ENCODE results near the gene MEOX2. TPM values are rescaled to one million over a fixed set of nuclear protein-coding genes. Genes with fewer than 3 reads are reported as not detected.

MEOX2 gene
- polyA plus RNA-seq, 1 of the 3 experiments (the other 2 are of a cell fraction): not detected

GRCh38 chr7:15669443-15670090 is 16.9 kb downstream of the MEOX2 start (continued):
- TF ChIP-seq EP300 (IDR thresholded peaks at IDR 0.05; ENCODE audit: borderline replicate concordance in 1 of 2, low read depth in 1 of 2, low read length in 1 of 2) (no peak), TCF12 (IDR thresholded peaks at IDR 0.05) (no peak), PBX3 (IDR thresholded peaks at IDR 0.05) (no peak), CHD2 (IDR thresholded peaks at IDR 0.05; ENCODE audit: low read length, partially characterized antibody) (no peak), RAD21 (IDR thresholded peaks at IDR 0.05; ENCODE audit: low read length) (no peak), IRF3 (IDR thresholded peaks at IDR 0.05; ENCODE audit: low read depth, low read length) (no peak), EZH2phosphoT487 (IDR thresholded peaks at IDR 0.05; ENCODE audit: borderline replicate concordance, low read depth) (no peak), RCOR1 (IDR thresholded peaks at IDR 0.05; ENCODE audit: low read length) (no peak), SMC3 (IDR thresholded peaks at IDR 0.05; ENCODE audit: low read depth, low read length) (no peak), GATA2 (CRISPR knock-in tag; IDR thresholded peaks at IDR 0.05) (no peak)

- ChIA-PET CTCF (no interaction called here), POLR2A (no interaction called here)
- Histone ChIP-seq H3K9me3 (no peaks in the 10 kb centered on the region), H3K27me3 (ENCODE audit: insufficient read depth) (no peaks in the 10 kb centered on the region; the same call in 1 of the 2 replicates), H3K9ac (no peak overlapping the region), H3K9me2 (no peaks in the 10 kb centered on the region), H3K36me3 (replicated peaks in 1 of 2; ENCODE audit: control insufficient read depth in 1 of 2, insufficient read depth in 2 of 2, low read length in 1 of 2) (no peaks in the 10 kb centered on the region), H3K4me3 (ENCODE audit: low read depth in 2 of 2, low read length in 1 of 2) (no peak overlapping the region), H3F3A (replicated peaks; ENCODE audit: insufficient read depth) (no peaks in the 10 kb centered on the region), H3K4me1 (ENCODE audit: control insufficient read depth in 1 of 2, insufficient read depth in 2 of 2, low read depth in 1 of 2, low read length in 1 of 2) (no peaks in the 10 kb centered on the region), H3K4me2 (no peak overlapping the region), H2AFZ (ENCODE audit: low read depth) (no peak overlapping the region), H3K27ac (ENCODE audit: low read depth in 2 of 2, low read length in 1 of 2) (no peak overlapping the region), H3K79me2 (ENCODE audit: insufficient read depth) (no peaks in the 10 kb centered on the region), H4K20me1 (ENCODE audit: insufficient read depth) (no peaks in the 10 kb centered on the region)
- WGBS (ENCODE audit: low lambda C conversion rate): 33% methylated on average over 5 of the region's 5 CpGs
- no peak for DNase-seq
- TF ChIP-seq TAF1 (IDR thresholded peaks at IDR 0.05; ENCODE audit: borderline replicate concordance, low read depth, low read length) (no peak), RAD21 (IDR thresholded peaks at IDR 0.05; ENCODE audit: low read length) (no peak), GABPA (IDR thresholded peaks at IDR 0.05; ENCODE audit: low read depth) (no peak), NRF1 (IDR thresholded peaks at IDR 0.05; ENCODE audit: low read depth, low read length) (no peak), RFX5 (IDR thresholded peaks at IDR 0.05; ENCODE audit: low read length) (no peak), USF1 (IDR thresholded peaks at IDR 0.05; ENCODE audit: borderline replicate concordance, low read depth) (no peak), ZBTB33 (IDR thresholded peaks at IDR 0.05; ENCODE audit: borderline replicate concordance, low read depth) (no peak), MEF2A (IDR thresholded peaks at IDR 0.05; ENCODE audit: borderline replicate concordance, low read depth) (no peak), EP300 (IDR thresholded peaks at IDR 0.05; ENCODE audit: borderline replicate concordance in 1 of 2, low read depth in 1 of 2, low read length in 1 of 2) (no peak), CHD2 (IDR thresholded peaks at IDR 0.05; ENCODE audit: low read length, partially characterized antibody) (no peak), ELF1 (IDR thresholded peaks at IDR 0.05) (no peak), JUND (IDR thresholded peaks at IDR 0.05) (no peak), SIN3A (IDR thresholded peaks at IDR 0.05; ENCODE audit: borderline replicate concordance, low read depth, low read length) (no peak), RXRA (IDR thresholded peaks at IDR 0.05; ENCODE audit: borderline replicate concordance, low read depth) (no peak), IRF3 (IDR thresholded peaks at IDR 0.05; ENCODE audit: low read depth, low read length) (no peak)
Measured at GRCh38 chr7:15667991-15668390, 18.5 kb downstream of the MEOX2 start.

Data from SK-N-SH (cell line).